GM20000 (cell line): ENCODE data around the gene SLC17A7.

Experiments used
- DNase-seq: peaks from one replicate; pipeline ENCODE4 v3.0.0; 2012; ENCODE audit warnings: low spot score
- TF ChIP-seq, protein P1 (sequence below): IDR thresholded peaks from 2 replicates; pipeline ENCODE4 v1.5.1; 2012; ENCODE audit warnings: mild to moderate bottlenecking, control low read depth; ENCODE audit errors: extremely low read depth, missing control alignments

The SLC17A7 gene

DNA sequence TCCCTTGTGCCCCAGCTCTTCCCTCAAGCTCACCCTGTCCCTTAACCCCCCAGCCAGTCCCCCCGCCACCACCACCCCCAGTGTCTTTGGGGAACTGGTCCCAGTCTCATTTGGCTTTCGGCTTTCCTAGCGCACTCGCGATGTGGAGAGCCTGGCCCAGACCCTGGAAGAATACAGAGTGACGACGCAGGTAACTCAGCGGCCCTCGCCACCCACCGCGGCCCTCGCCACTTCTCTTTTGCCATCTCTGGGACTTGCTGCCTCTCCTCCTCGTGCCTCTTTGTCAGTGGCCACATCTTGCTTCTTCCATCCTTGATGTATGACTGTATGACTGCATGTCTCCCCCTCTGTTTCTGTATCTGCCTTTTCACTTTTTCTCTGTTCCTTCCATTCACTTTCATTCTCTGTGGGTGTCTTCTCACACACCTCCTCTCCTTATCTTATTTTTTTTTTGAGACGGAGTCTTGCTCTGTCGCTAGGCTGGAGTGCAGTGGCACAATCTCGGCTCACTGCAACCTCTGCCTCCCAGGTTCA lies 33.8 kb downstream of the SLC17A7 start:
- no peak for DNase-seq
- TF ChIP-seq, protein P1, sequence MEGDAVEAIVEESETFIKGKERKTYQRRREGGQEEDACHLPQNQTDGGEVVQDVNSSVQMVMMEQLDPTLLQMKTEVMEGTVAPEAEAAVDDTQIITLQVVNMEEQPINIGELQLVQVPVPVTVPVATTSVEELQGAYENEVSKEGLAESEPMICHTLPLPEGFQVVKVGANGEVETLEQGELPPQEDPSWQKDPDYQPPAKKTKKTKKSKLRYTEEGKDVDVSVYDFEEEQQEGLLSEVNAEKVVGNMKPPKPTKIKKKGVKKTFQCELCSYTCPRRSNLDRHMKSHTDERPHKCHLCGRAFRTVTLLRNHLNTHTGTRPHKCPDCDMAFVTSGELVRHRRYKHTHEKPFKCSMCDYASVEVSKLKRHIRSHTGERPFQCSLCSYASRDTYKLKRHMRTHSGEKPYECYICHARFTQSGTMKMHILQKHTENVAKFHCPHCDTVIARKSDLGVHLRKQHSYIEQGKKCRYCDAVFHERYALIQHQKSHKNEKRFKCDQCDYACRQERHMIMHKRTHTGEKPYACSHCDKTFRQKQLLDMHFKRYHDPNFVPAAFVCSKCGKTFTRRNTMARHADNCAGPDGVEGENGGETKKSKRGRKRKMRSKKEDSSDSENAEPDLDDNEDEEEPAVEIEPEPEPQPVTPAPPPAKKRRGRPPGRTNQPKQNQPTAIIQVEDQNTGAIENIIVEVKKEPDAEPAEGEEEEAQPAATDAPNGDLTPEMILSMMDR = no peak

DNA sequence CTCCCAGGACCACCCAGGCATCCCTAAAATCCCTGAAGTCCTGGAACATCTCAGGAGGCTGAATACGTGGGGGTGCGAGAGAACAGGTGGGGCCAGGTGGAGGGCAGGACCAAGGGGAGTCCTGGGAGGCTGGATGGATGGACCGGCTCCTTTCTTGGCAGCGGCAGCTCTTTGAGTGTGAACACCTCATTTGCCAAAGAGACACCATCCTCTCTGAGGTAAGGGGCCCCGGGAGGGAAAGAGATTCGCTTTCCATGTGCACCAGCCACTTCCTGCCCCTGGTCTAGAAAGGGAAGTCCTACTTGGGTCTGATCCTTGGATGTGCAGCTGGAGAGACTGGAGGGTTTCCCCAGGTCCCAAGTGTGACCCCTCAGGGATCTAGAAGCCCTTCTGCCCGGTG lies 34.2 kb downstream of the SLC17A7 start:
- DNase-seq = no peak
- TF ChIP-seq, protein P1 = no peak

DNA sequence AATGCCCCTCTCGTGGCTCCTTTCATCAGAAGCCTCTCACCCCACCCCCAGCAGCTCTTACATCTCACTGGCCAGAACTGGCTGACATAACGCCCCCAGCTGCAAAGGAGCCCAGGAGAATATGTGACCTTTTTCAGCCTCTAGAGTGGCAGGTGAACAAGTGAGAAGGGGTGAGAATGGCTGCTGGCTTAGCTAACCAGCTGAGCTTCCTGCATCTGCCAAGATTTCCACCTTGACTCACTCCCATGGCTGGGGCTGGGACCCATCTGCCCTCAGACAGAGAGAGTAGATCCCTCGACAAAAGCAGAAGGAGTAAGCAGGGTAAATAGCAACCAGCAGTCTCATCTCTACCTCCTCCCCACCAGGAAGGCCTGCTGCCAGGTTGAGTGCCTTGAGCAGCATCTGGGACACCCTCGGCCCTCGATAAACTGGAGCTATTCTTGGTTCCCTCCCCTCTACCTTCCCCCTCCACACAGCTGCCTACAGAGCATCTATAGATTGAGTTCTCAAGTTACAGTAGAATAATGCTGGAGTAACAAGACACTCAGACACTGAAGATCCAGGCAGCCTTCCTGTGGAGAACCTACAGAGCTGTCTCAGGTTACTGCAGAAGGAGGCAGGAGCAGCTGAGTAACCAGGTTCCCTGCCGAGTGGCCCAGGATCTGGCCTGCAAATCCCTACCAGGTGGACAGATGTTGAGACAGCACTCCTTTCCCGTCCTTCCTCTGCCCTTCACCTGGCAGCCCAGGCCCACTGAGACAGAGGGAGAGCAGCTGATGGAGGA lies 37.7 kb downstream of the SLC17A7 start:
- DNase-seq = no peak
- TF ChIP-seq, protein P1 = no peak

DNA sequence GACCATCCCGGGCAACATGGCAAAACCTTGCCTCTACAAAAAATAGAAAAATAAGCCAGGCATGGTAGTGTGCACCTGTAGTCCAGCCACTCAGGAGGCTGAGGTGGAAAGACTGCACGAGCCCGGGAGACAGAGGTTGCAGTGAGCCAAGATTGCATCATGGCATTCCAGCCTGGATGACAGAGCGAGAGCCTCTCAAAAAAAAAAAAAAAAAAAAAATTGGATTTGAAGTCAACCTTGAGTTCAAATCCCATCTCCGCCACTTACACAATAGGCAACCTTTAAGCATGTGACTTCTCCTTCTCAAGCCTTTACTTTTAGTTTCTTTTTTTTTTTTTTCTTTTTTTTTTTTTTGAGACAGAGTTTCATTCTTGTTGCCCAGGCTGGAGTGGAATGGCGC lies 41.3 kb downstream of the SLC17A7 start:
- DNase-seq = no peak
- TF ChIP-seq, protein P1 = no peak

DNA sequence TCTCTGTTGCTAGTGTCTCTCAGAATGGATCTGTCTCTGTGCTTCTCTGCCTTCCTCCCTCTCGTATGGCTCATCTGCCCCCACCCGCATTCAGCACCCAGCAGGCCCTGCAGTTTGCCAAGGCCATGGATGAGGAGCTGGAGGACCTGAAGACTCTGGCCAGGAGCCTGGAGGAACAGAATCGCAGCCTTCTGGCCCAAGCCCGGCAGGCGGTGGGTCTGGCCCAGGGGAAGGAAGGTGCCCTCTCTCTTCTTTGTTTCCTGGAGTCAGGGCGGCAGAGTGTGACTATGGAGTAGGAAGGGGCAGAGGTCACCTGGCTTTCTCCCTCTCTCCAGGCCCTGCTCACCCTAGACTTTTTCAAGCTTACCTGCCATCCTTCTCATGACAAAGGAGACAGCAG lies 42.4 kb downstream of the SLC17A7 start:
- no peak for DNase-seq
- TF ChIP-seq, protein P1 = no peak

DNA sequence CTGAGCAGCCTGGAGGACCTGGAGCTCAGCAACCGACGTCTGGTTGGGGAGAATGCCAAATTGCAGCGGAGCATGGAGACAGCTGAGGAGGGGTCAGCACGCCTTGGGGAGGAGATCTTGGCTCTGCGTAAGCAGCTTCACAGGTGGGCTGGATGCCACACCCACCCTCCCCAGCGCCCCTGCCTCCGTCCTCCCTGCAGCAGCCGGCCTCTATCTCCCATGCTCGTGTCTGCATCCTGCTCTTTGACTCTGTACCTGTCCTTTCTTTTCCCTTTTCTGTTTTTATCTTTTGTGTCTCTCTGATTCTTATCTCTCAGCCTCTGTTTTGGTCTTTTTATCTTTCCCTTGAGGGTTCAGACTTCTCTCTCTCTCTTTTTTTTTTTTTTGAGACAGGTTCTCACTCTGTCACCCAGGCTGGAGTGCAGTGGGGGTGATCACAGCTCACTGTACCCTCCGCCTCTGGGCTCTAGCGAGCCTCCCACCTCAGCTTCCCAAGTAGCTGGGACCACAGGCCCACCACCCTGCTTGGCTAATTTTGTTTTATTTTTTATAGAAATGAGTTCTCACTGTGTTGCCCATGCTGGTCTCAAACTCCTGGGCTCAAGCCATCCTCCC lies 43.2 kb downstream of the SLC17A7 start:
- DNase-seq = no peak

More for the DNA sequence above, 43.2 kb downstream of the SLC17A7 start:
- TF ChIP-seq, protein P1 = no peak
